ENCODE results near the gene ERCC6L. TPM values are rescaled to one million over a fixed set of nuclear protein-coding genes. Genes with fewer than 3 reads are reported as not detected.
A peak's percentile ranks its signal among the peaks of the same experiment; 100 is the strongest.

Gene ERCC6L
- total RNA-seq, 1 donor, result 0.72 TPM

DNA sequence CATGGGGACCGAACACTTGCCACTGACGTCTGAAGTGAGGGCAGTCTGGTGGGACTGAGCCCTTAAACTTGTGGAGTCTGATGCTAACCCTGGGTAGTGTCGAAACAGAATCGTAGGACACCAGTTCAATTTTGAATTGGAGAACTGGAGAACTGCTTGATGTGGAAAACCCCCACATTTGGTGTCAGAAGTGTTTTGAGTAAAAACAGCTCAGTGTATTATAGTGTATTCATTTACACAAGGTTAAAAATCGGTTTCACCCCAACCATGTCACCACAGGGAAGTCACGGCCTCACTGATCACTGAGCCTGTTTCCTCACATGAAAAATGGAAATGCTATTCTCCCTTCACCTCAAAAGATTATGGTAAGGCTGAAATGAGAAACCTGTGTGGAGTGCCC, 35.4 kb downstream of the ERCC6L start:
- TF ChIP-seq, protein P1, sequence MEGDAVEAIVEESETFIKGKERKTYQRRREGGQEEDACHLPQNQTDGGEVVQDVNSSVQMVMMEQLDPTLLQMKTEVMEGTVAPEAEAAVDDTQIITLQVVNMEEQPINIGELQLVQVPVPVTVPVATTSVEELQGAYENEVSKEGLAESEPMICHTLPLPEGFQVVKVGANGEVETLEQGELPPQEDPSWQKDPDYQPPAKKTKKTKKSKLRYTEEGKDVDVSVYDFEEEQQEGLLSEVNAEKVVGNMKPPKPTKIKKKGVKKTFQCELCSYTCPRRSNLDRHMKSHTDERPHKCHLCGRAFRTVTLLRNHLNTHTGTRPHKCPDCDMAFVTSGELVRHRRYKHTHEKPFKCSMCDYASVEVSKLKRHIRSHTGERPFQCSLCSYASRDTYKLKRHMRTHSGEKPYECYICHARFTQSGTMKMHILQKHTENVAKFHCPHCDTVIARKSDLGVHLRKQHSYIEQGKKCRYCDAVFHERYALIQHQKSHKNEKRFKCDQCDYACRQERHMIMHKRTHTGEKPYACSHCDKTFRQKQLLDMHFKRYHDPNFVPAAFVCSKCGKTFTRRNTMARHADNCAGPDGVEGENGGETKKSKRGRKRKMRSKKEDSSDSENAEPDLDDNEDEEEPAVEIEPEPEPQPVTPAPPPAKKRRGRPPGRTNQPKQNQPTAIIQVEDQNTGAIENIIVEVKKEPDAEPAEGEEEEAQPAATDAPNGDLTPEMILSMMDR (IDR thresholded peaks at IDR 0.05; ENCODE audit: extremely low read depth, low read depth, low read length), result no peak
- no peak overlapping the region for H2AFZ ChIP-seq (ENCODE audit: low read length)
- peaks cover 3% of the 10 kb centered on the region for H3K36me3 ChIP-seq (ENCODE audit: insufficient read depth, low read length)
- no peak overlapping the region for H3K4me2 ChIP-seq (ENCODE audit: insufficient read depth, low read length)
- H3K27ac ChIP-seq (ENCODE audit: low read depth, low read length), result no peak overlapping the region
- H3K79me2 ChIP-seq (ENCODE audit: insufficient read depth, low read length), result peaks cover 6% of the 10 kb centered on the region
- no peaks in the 10 kb centered on the region for H4K20me1 ChIP-seq (ENCODE audit: insufficient read depth, low read length)
- no peaks in the 10 kb centered on the region for H3K9me3 ChIP-seq (ENCODE audit: low read depth, low read length)
- peaks cover 17% of the 10 kb centered on the region for H3K27me3 ChIP-seq (ENCODE audit: insufficient read depth, low read length)
- H3K4me3 ChIP-seq (ENCODE audit: insufficient read depth, low read length), result no peak overlapping the region
- DNase-seq (ENCODE audit: insufficient read length, low spot score, missing footprints), result no peak
- peaks cover 17% of the 10 kb centered on the region for H3K4me1 ChIP-seq (ENCODE audit: insufficient read depth, low read length)

DNA sequence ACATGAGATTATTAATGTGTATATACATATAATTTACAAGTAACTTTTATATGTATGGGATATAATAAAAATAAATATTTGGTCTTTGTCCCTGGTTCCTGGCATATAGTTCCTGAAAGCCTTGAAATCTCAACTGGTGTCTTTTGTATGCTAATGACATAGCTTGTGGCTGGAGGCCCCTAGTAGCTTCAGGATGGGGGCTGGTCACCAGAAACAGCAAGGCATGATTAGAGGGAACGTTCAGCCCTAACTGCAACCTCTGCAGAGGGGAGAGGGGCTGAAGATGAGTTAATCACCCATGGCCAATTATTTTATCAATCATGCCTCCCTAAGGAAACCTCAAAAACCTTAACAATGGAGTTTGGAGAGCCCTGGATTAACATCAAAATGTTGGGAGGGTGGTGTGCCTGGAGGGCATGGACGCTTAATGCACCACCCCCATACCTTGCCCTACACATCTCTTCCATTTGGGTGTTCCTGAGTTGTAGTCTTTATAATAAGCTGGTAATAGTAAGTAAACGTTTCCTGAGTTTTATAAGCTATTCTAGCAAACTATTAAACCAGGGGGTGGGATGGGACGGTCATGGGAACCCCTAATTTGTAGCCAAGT, 35.9 kb downstream of the ERCC6L start:
- H3K27me3 ChIP-seq (ENCODE audit: insufficient read depth, low read length), result peaks cover 18% of the 10 kb centered on the region
- H3K4me2 ChIP-seq (ENCODE audit: insufficient read depth, low read length), result no peak overlapping the region
- no peak overlapping the region for H3K4me3 ChIP-seq (ENCODE audit: insufficient read depth, low read length)
- no peak for DNase-seq (ENCODE audit: insufficient read length, low spot score, missing footprints)
- H3K9me3 ChIP-seq (ENCODE audit: low read depth, low read length), result no peaks in the 10 kb centered on the region
- H3K36me3 ChIP-seq (ENCODE audit: insufficient read depth, low read length), result peaks cover 4% of the 10 kb centered on the region
- H3K79me2 ChIP-seq (ENCODE audit: insufficient read depth, low read length), result peaks cover 6% of the 10 kb centered on the region
- H3K27ac ChIP-seq (ENCODE audit: low read depth, low read length), result peak overlapping the region; percentile 92
- no peaks in the 10 kb centered on the region for H4K20me1 ChIP-seq (ENCODE audit: insufficient read depth, low read length)
- H2AFZ ChIP-seq (ENCODE audit: low read length), result no peak overlapping the region
- peaks cover 13% of the 10 kb centered on the region for H3K4me1 ChIP-seq (ENCODE audit: insufficient read depth, low read length)
- TF ChIP-seq, protein P1 (IDR thresholded peaks at IDR 0.05; ENCODE audit: extremely low read depth, low read depth, low read length), result no peak

DNA sequence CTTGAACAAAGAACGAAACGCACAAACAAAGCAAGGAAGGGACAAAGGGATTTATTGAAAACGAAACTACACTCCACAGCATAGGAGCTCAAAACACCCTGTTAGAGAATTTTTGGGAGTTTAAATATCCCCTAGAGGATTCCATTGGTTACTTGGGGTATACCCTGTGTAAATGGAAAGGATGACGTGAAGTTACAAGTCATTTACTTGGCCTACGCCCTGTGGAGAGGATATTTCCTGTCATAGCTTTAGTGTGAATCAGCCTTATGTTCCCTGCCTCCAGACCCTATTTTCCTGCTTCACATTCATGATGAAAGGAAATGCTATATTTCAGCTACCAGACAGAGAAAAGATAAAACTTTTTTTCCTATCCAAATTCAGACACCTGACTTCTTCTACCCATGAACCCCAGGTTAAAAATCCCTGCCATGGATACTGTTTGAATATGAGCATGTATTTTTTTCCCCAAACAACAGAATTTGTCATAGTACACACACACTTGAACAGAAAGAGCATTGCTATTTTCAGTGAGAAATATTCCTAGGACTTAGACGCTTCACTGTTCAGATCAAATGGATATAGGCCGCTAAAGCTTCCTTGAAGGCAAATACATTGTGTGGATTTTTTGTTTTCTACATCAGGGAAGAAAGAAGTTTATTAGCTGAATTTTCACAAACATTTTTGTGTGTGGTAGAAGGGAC, 36.8 kb downstream of the ERCC6L start:
- TF ChIP-seq, protein P1 (IDR thresholded peaks at IDR 0.05; ENCODE audit: extremely low read depth, low read depth, low read length), result no peak
- H3K79me2 ChIP-seq (ENCODE audit: insufficient read depth, low read length), result peaks cover 3% of the 10 kb centered on the region
- no peaks in the 10 kb centered on the region for H3K9me3 ChIP-seq (ENCODE audit: low read depth, low read length)
- H3K27ac ChIP-seq (ENCODE audit: low read depth, low read length), result peak overlapping the region; percentile 92
- H3K4me2 ChIP-seq (ENCODE audit: insufficient read depth, low read length), result peak overlapping the region; percentile 62
- no peaks in the 10 kb centered on the region for H4K20me1 ChIP-seq (ENCODE audit: insufficient read depth, low read length)
- peaks cover 11% of the 10 kb centered on the region for H3K4me1 ChIP-seq (ENCODE audit: insufficient read depth, low read length)
- H3K4me3 ChIP-seq (ENCODE audit: insufficient read depth, low read length), result peak overlapping the region; percentile 33
- H2AFZ ChIP-seq (ENCODE audit: low read length), result peak overlapping the region; percentile 9
- peaks cover 18% of the 10 kb centered on the region for H3K27me3 ChIP-seq (ENCODE audit: insufficient read depth, low read length)
- peaks cover 4% of the 10 kb centered on the region for H3K36me3 ChIP-seq (ENCODE audit: insufficient read depth, low read length)
- no peak for DNase-seq (ENCODE audit: insufficient read length, low spot score, missing footprints)

DNA sequence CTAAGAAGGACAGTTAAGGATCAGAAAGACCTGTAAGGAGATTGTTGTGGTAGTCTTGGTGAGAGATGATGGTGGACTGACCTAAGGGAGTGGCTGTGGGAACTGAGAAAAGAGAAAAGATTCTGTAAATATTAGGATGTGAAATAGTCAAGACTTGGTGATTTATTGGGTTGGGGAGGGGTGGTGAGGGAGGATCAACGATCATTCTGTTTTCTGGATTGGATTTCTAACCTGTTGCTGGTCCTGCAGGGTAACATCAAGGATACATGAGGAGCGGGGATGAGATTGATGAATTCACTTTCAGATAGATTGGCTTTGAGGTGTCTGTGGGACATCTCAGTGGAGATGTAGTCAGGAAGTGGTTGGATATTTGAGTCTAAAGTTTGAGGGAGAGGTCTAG, 55.9 kb downstream of the ERCC6L start:
- peak overlapping the region; percentile 90 for H3K4me3 ChIP-seq (ENCODE audit: insufficient read depth, low read length)
- H3K27ac ChIP-seq (ENCODE audit: low read depth, low read length), result no peak overlapping the region

More for the DNA sequence above, 55.9 kb downstream of the ERCC6L start:
- Histone ChIP-seq H3K4me2 (ENCODE audit: insufficient read depth, low read length) (peak overlapping the region; percentile 89), H2AFZ (ENCODE audit: low read length) (no peak overlapping the region), H3K27me3 (ENCODE audit: insufficient read depth, low read length) (peaks cover 6% of the 10 kb centered on the region), H4K20me1 (ENCODE audit: insufficient read depth, low read length) (no peaks in the 10 kb centered on the region), H3K79me2 (ENCODE audit: insufficient read depth, low read length) (peaks cover 20% of the 10 kb centered on the region), H3K36me3 (ENCODE audit: insufficient read depth, low read length) (no peaks in the 10 kb centered on the region), H3K9me3 (ENCODE audit: low read depth, low read length) (no peaks in the 10 kb centered on the region), H3K4me1 (ENCODE audit: insufficient read depth, low read length) (peaks cover 9% of the 10 kb centered on the region)
- TF ChIP-seq, protein P1 (IDR thresholded peaks at IDR 0.05; ENCODE audit: extremely low read depth, low read depth, low read length), result no peak
- DNase-seq (ENCODE audit: insufficient read length, low spot score, missing footprints), result no peak
